Stimulated activated CD8-positive, alpha-beta memory T cell treated with anti-CD3 and anti-CD28 coated beads, Interleukin-7, amount 100 ng/mL, for 4 hours (primary cell): ENCODE measurements around the gene HLA-C.
A peak's percentile ranks its signal among the peaks of the same experiment; 100 is the strongest.
"Not testable (repeated sequence)": the region's sequence is repeated elsewhere in the genome, so short reads cannot be mapped to it uniquely, and the experiment has no call there.

Experiments
- DNase-seq, 2 donors: peaks; one replicate each; pipeline ENCODE4 v3.0.0-alpha.2; 2020; ENCODE audit warnings: low read depth in 2 of 2

The HLA-C gene

GRCh38 chr6:31271641-31272357 lies at the start of gene HLA-C:
Gene HLA-C (minus strand): TSS chr6:31272092. CDS start chr6:31272071, 21 bp downstream.
- peak; percentile 81 to 92 for DNase-seq

GRCh38 chr6:31321005-31321707 lies 49.3 kb upstream of the HLA-C start:
- DNase-seq = no peak

- DNase-seq = no peak
These were observed 45.1 kb upstream of the HLA-C start for GRCh38 chr6:31317036-31317435.

GRCh38 chr6:31309641-31310040 lies 37.7 kb upstream of the HLA-C start:
- DNase-seq = no peak

- DNase-seq = no peak
These were observed 36.9 kb upstream of the HLA-C start for GRCh38 chr6:31308845-31309175.

GRCh38 chr6:31308050-31308844 lies 36.4 kb upstream of the HLA-C start:
- peak; percentile 54 to 70 for DNase-seq

GRCh38 chr6:31307669-31308049 lies 35.8 kb upstream of the HLA-C start:
- DNase-seq = no peak

- DNase-seq = no peak
These were observed 33.9 kb upstream of the HLA-C start for GRCh38 chr6:31305703-31306219.

- no peak for DNase-seq
These were observed 32.8 kb upstream of the HLA-C start for GRCh38 chr6:31304683-31305082.

- DNase-seq = no peak
These were observed 28.9 kb upstream of the HLA-C start for GRCh38 chr6:31300797-31301196.

GRCh38 chr6:31299947-31300346 lies 28.1 kb upstream of the HLA-C start:
- DNase-seq = no peak

- DNase-seq = no peak
These were observed 27.6 kb upstream of the HLA-C start for GRCh38 chr6:31299511-31299910.

- DNase-seq = no peak
These were observed 22.2 kb upstream of the HLA-C start for GRCh38 chr6:31294056-31294455.

GRCh38 chr6:31293343-31293742 lies 21.5 kb upstream of the HLA-C start:
- no peak for DNase-seq

- DNase-seq = no peak
These were observed 17.9 kb upstream of the HLA-C start for GRCh38 chr6:31289788-31290187.

GRCh38 chr6:31287619-31288018 lies 15.7 kb upstream of the HLA-C start:
- DNase-seq = no peak

GRCh38 chr6:31285982-31286381 lies 14.1 kb upstream of the HLA-C start:
- no peak for DNase-seq

GRCh38 chr6:31285486-31285885 lies 13.6 kb upstream of the HLA-C start:
- no peak for DNase-seq

- not testable (repeated sequence) for DNase-seq
These were observed 7.8 kb upstream of the HLA-C start for GRCh38 chr6:31279647-31280046.

GRCh38 chr6:31272836-31273626 lies 1.1 kb upstream of the HLA-C start:
- no peak for DNase-seq

- no peak for DNase-seq
These were observed 544 bp upstream of the HLA-C start for GRCh38 chr6:31272436-31272835.
